K562 (cell line): ENCODE results near the gene AMOT. TPM values are rescaled to one million over a fixed set of nuclear protein-coding genes. Genes with fewer than 3 reads are reported as not detected.

Experiments used
- ATAC-seq: fragments of 200-7000 bp; cut with Tn5 transposase; 3 replicates; pipeline ENCODE4 v1.9.1; 2020; ENCODE audit warnings: moderate library complexity
- BruUV-seq: library from RNA; stranded (reverse); fragments of 400-500 nt; replicated peaks from 2 replicates; lab custom pipeline; 2021; lab: Mats Ljungman, UMichigan
- CTCF ChIA-PET: fragments of 300-600 bp; formaldehyde crosslinking; extraction: SDS; loops from one replicate; lab custom pipeline; 2021; ENCODE audit warnings: low intra/inter-chr PET ratio; lab: Yijun Ruan, JAX
- POLR2A ChIA-PET: fragments of 300-600, 350-650 bp; sonication (Branson Sonifier 250); formaldehyde crosslinking; extraction: SDS; loops from one replicate; lab custom pipeline; 2021; ENCODE audit warnings: antibody characterized with exemption, inconsistent platforms; lab: Yijun Ruan, JAX
- DNase-seq, 4 experiments: peaks; one replicate each; pipeline versions ENCODE4 v3.0.0 to v3.0.0-alpha.2; 2011 to 2018; ENCODE audit warnings: low spot score in 3 of 4, mixed read lengths in 3 of 4; ENCODE audit errors: extremely low read depth in 1 of 4
- FAIRE-seq: peaks from 2 replicates; lab custom pipeline; 2011; peaks lifted over from hg19 to GRCh38; lab: Jason Lieb, UNC
- H2AFZ ChIP-seq: 2 replicates; pipeline ENCODE4 v1.6.0; 2011; ENCODE audit warnings: low read depth, low read length, control low read depth, inconsistent platforms
- H3K27ac ChIP-seq: fragments of 200-600 bp; 3 replicates; pipeline ENCODE4 v1.8.0; 2011; ENCODE audit warnings: low read depth, mild to moderate bottlenecking, control low read depth, inconsistent platforms, low read length, moderate library complexity, mixed read lengths; ENCODE audit errors: extremely low read depth
- H3K27me3 ChIP-seq, 2 experiments: fragments of 300-600 bp in 1 of 2; 2 replicates in 1 of 2; 3 replicates in 1 of 2; pipeline versions ENCODE4 v1.6.0 to v1.8.0; 2011; ENCODE audit warnings: inconsistent platforms in 2 of 2, low read length in 2 of 2, mild to moderate bottlenecking in 1 of 2, mixed read lengths in 1 of 2, moderate library complexity in 1 of 2; ENCODE audit not compliant: control insufficient read depth in 2 of 2, insufficient read depth in 2 of 2
- H3K36me3 ChIP-seq: fragments of 300-600 bp; 3 replicates; pipeline ENCODE4 v1.8.0; 2011; ENCODE audit warnings: mild to moderate bottlenecking, low read length, inconsistent platforms; ENCODE audit not compliant: control insufficient read depth, insufficient read depth
- H3K4me1 ChIP-seq, 2 experiments: fragments of 200-600 bp in 1 of 2; replicated peaks in 1 of 2; 2 replicates in 1 of 2; 3 replicates in 1 of 2; pipeline versions ENCODE4 v1.5.1 to v1.8.0; 2011; ENCODE audit warnings: inconsistent platforms in 2 of 2, low read length in 2 of 2, mild to moderate bottlenecking in 1 of 2, mixed read lengths in 1 of 2, moderate library complexity in 1 of 2; ENCODE audit not compliant: control insufficient read depth in 2 of 2, insufficient read depth in 2 of 2
- H3K4me2 ChIP-seq: 2 replicates; pipeline ENCODE4 v1.6.1; 2011; ENCODE audit warnings: low read length, control low read depth, inconsistent platforms, mixed read lengths; ENCODE audit not compliant: insufficient read depth
- H3K4me3 ChIP-seq: fragments of 200-600 bp; sonication (generic), shearing (Covaris generic); 2 replicates; pipeline ENCODE4 v1.5.1; 2016; ENCODE audit warnings: control low read depth, inconsistent platforms
- H3K79me2 ChIP-seq: fragments of 200-600 bp; 3 replicates; pipeline ENCODE4 v1.8.0; 2011; ENCODE audit warnings: low read length, inconsistent platforms; ENCODE audit not compliant: control insufficient read depth, insufficient read depth
- H3K9ac ChIP-seq, 2 experiments: 2 replicates each; pipeline versions ENCODE4 v1.6.0 to v1.6.1; 2011; ENCODE audit warnings: low read depth in 2 of 2, low read length in 2 of 2, control low read depth in 1 of 2, inconsistent platforms in 1 of 2, mild to moderate bottlenecking in 1 of 2, mixed read lengths in 1 of 2; ENCODE audit not compliant: insufficient read depth in 1 of 2
- H3K9me1 ChIP-seq: one replicate; pipeline ENCODE4 v1.6.0; 2011; ENCODE audit warnings: inconsistent platforms, mild to moderate bottlenecking, low read length, moderate library complexity; ENCODE audit not compliant: control insufficient read depth, insufficient read depth
- H3K9me3 ChIP-seq: replicated peaks from 2 replicates; pipeline ENCODE4 v1.5.1; 2011; ENCODE audit warnings: low read depth, low read length, inconsistent platforms; ENCODE audit not compliant: control insufficient read depth, insufficient read depth
- H4K20me1 ChIP-seq: replicated peaks from 2 replicates; pipeline ENCODE4 v1.6.1; 2011; ENCODE audit warnings: low read length, inconsistent platforms, mixed read lengths; ENCODE audit not compliant: control insufficient read depth, insufficient read depth
- CBX3 ChIP-seq, 2 experiments: IDR thresholded peaks; 1 replicate in 1 of 2; 2 replicates in 1 of 2; pipeline ENCODE4 v1.6.1; 2012; ENCODE audit warnings: inconsistent platforms in 2 of 2, low read length in 2 of 2, borderline replicate concordance in 1 of 2, control low read depth in 1 of 2
- CHD2 ChIP-seq: IDR thresholded peaks from 2 replicates; pipeline ENCODE4 v1.6.1; 2011; ENCODE audit warnings: low read depth, low read length
- ELK1 ChIP-seq: sonication (generic); formaldehyde crosslinking; IDR thresholded peaks from 2 replicates; pipeline ENCODE4 v1.8.1; 2022; ENCODE audit warnings: missing genetic modification reagents
- EZH2 ChIP-seq: IDR thresholded peaks from 2 replicates; pipeline ENCODE4 v1.6.1; 2012; ENCODE audit warnings: low read depth, mild to moderate bottlenecking, inconsistent platforms, low read length, borderline replicate concordance
- KDM5B ChIP-seq: fragments of 200-600 bp; sonication (generic); IDR thresholded peaks from 2 replicates; pipeline ENCODE4 v1.6.1; 2012; ENCODE audit warnings: low read depth, mild to moderate bottlenecking, moderate library complexity, low read length, control low read depth, inconsistent platforms; ENCODE audit not compliant: insufficient replicate concordance
- MXI1 ChIP-seq: IDR thresholded peaks from 2 replicates; pipeline ENCODE4 v1.6.1; 2011; ENCODE audit warnings: low read depth, mild to moderate bottlenecking, improper control_type of control experiment, low read length
- RBM39 ChIP-seq: fragments of 200-400 bp; formaldehyde crosslinking; optimal IDR thresholded peaks from 2 replicates; pipeline ENCODE3; 2018; ENCODE audit warnings: low read depth, low read length
- TRIM28 ChIP-seq: fragments of 450-650 bp; IDR thresholded peaks from 2 replicates; pipeline ENCODE4 v1.6.1; 2017
- ZNF324 ChIP-seq: fragments of 250-450 bp; sonication (Bioruptor Pico); IDR thresholded peaks from 2 replicates; pipeline ENCODE4 v1.4.0; 2020; ENCODE audit warnings: mild to moderate bottlenecking
- WGBS: fragments of 100-300 bp; shearing (Covaris generic); methylation state at CpG from one replicate; pipeline ENCODE4 v1.1.6; 2016; ENCODE audit warnings: low coverage, mixed read lengths; ENCODE audit not compliant: insufficient coverage; ENCODE audit errors: missing lambda C conversion rate; 5-methylcytosine and 5-hydroxymethylcytosine counted together
- in situ Hi-C: fragments of 300-500 bp; cut with MboI; formaldehyde crosslinking; loops from 4 replicates; pipeline ENCODE4 v1.15.0; 2018; ENCODE audit warnings: inconsistent platforms, mixed read lengths
- intact Hi-C: fragments of 100-400 bp; cut with micrococcal nuclease; formaldehyde crosslinking; loops from 2 replicates; pipeline ENCODE4 v1.14.2; 2022
- polyA plus RNA-seq, 8 experiments: library from polyadenylated mRNA; depleted of rRNA in 4 of 8; stranded (reverse) in 5 of 8; unstranded in 3 of 8; fragments of >200 nt; fragmentation: Nextera tagmentation in 2 of 8; fragmentation: Illumina TruSeq in 1 of 8; extraction: Ambion mirVana in 2 of 8; extraction: Trizol in 1 of 8; gene quantifications; 2 replicates each; pipeline versions ENCODE4 v1.2.1 to v1.2.3, GENCODE V29; 2011 to 2014; ENCODE audit warnings: inconsistent platforms in 1 of 8, missing spikeins in 1 of 8
- total RNA-seq, 7 experiments: library from RNA; depleted of rRNA in 6 of 7; stranded (reverse); fragments of >200 nt in 6 of 7; fragmentation: Illumina TruSeq in 2 of 7; extraction: Trizol in 2 of 7; gene quantifications; 2 replicates each; pipeline versions ENCODE4 v1.2.1 to v1.2.3, GENCODE V29; 2011 to 2021; ENCODE audit warnings: low replicate concordance in 1 of 7

Gene AMOT
- total and polyA plus RNA-seq, 9 of the 15 experiments (the other 6 are each of a cell fraction or from before 2014, with no cell fraction given): 0.04 TPM; not detected in 8

GRCh38 chrX:112769034-112769433, 71.6 kb downstream of the AMOT start:
- Histone ChIP-seq H3K79me2 (no peaks in the 10 kb centered on the region), H3K4me2 (no peak overlapping the region)
- no peak for TF ChIP-seq RBM39
- no peak for TF ChIP-seq KDM5B
- TF ChIP-seq TRIM28: no peak
- TF ChIP-seq CBX3 (IDR thresholded peaks at IDR 0.05; ENCODE audit: borderline replicate concordance in 1 of 2, low read length in 2 of 2): no peak
- TF ChIP-seq EZH2: no peak
- TF ChIP-seq CHD2: no peak
- no peak for TF ChIP-seq ZNF324 (CRISPR knock-in tag)
- no peak for TF ChIP-seq ELK1
- TF ChIP-seq MXI1: no peak
- TF ChIP-seq, all 486 proteins: peak for 0
- Histone ChIP-seq H3K9me3 (no peaks in the 10 kb centered on the region), H3K9ac (no peak overlapping the region), H3K4me3 (no peak overlapping the region), H3K36me3 (no peaks in the 10 kb centered on the region), H3K9me1 (no peaks in the 10 kb centered on the region), H2AFZ (no peak overlapping the region), H4K20me1 (no peaks in the 10 kb centered on the region), H3K27me3 (no peaks in the 10 kb centered on the region), H3K27ac (no peak overlapping the region), H3K4me1 (no peaks in the 10 kb centered on the region)
- DNase-seq: no peak
- 0% methylated on average over 3 of the region's 3 CpGs for WGBS
- intact Hi-C loops (no loop called here), in situ Hi-C loops (no loop called here)
- ChIA-PET POLR2A (no interaction called here), CTCF (no interaction called here)
- no TSS peak for BruUV-seq
- no peak for FAIRE-seq
- ATAC-seq: no peak
